Right lobe of liver (tissue), 4 donors: ENCODE data around the gene COX4I1.

Experiments used
- CTCF ChIP-seq, 4 donors: fragments of 200-600 bp in 3 of 4; fragments of 450-650 bp in 1 of 4; IDR thresholded peaks; one replicate each; pipeline versions ENCODE4 v1.5.1 to v1.8.0; 2016 to 2022; ENCODE audit warnings: antibody characterized with exemption in 4 of 4, mild to moderate bottlenecking in 2 of 4
- POLR2A ChIP-seq: fragments of 450-650 bp; IDR thresholded peaks from one replicate; pipeline ENCODE4 v1.6.1; 2017; ENCODE audit warnings: antibody characterized with exemption, mild to moderate bottlenecking
- donor health status: DM: no; HTN: no; CAD: no.
- donor health status: DM: no; HTN: no; CAD: no.
- donor health status: DM: no; HTN: yes; CAD: no.

GRCh38 chr16:85774136-85774535, 25.4 kb upstream of the COX4I1 start:
- TF ChIP-seq CTCF (IDR thresholded peaks at IDR 0.05): no peak
- no peak for TF ChIP-seq POLR2A
